IMR-90 (cell line): ENCODE data around the gene MAST3. TPM values are rescaled to one million over a fixed set of nuclear protein-coding genes. Genes with fewer than 3 reads are reported as not detected.

Source experiments
- ATAC-seq: fragments of 200-7000 bp; cut with Tn5 transposase; 2 replicates; pipeline ENCODE4 v1.9.1; 2020; ENCODE audit warnings: low read depth, mild to moderate bottlenecking, moderate library complexity
- BruUV-seq: library from RNA; stranded (reverse); fragments of 400-500 nt; replicated peaks from 2 replicates; lab custom pipeline; 2021; lab: Mats Ljungman, UMichigan
- CTCF ChIA-PET: fragments of 300-600 bp; formaldehyde crosslinking; extraction: SDS; loops from one replicate; lab custom pipeline; 2021; ENCODE audit warnings: antibody characterized with exemption; lab: Yijun Ruan, JAX
- POLR2A ChIA-PET: fragments of 300-600 bp; sonication (Branson Sonifier 250); formaldehyde crosslinking; loops from one replicate; lab custom pipeline; 2022; ENCODE audit warnings: antibody characterized with exemption; ENCODE audit not compliant: unreplicated experiment; lab: Charles Lee
- DNase-seq: peaks from one replicate; pipeline ENCODE4 v3.0.0; 2013
- H2AFZ ChIP-seq: replicated peaks from 2 replicates; pipeline ENCODE3; 2013; ENCODE audit warnings: low read length, mild to moderate bottlenecking; ENCODE audit not compliant: poor library complexity
- H2AK5ac ChIP-seq: 2 replicates; pipeline ENCODE4 v1.6.1; 2013; ENCODE audit warnings: low read depth, low read length, inconsistent platforms
- H2AK9ac ChIP-seq: replicated peaks from 2 replicates; pipeline ENCODE3; 2013; ENCODE audit warnings: mild to moderate bottlenecking, low read depth, low read length, moderate library complexity; ENCODE audit not compliant: poor library complexity
- H2BK120ac ChIP-seq: 2 replicates; pipeline ENCODE4 v1.6.1; 2013; ENCODE audit warnings: low read depth, low read length, inconsistent platforms
- H2BK15ac ChIP-seq: 3 replicates; pipeline ENCODE4 v1.6.1; 2013; ENCODE audit warnings: low read depth, low read length, inconsistent platforms
- H2BK20ac ChIP-seq: 2 replicates; pipeline ENCODE4 v1.6.1; 2013; ENCODE audit warnings: low read depth, mild to moderate bottlenecking, inconsistent platforms, low read length, moderate library complexity
- H2BK5ac ChIP-seq: 2 replicates; pipeline ENCODE4 v1.6.1; 2013; ENCODE audit warnings: mild to moderate bottlenecking, low read depth, low read length, inconsistent platforms; ENCODE audit not compliant: poor library complexity, severe bottlenecking
- H3K14ac ChIP-seq: replicated peaks from 2 replicates; pipeline ENCODE4 v1.6.1; 2013; ENCODE audit warnings: low read depth, low read length, inconsistent platforms
- H3K18ac ChIP-seq: 2 replicates; pipeline ENCODE4 v1.6.1; 2013; ENCODE audit warnings: low read depth, low read length, control low read depth
- H3K23ac ChIP-seq: 2 replicates; pipeline ENCODE4 v1.6.1; 2013; ENCODE audit warnings: low read depth, low read length, inconsistent platforms
- H3K27ac ChIP-seq: 2 replicates; pipeline ENCODE4 v1.5.1; 2013; ENCODE audit warnings: mild to moderate bottlenecking, control low read depth, low read length; ENCODE audit not compliant: insufficient read depth
- H3K27me3 ChIP-seq: 2 replicates; pipeline ENCODE4 v1.6.1; 2013; ENCODE audit warnings: low read length; ENCODE audit not compliant: control insufficient read depth, insufficient read depth
- H3K36me3 ChIP-seq: 2 replicates; pipeline ENCODE4 v1.6.1; 2013; ENCODE audit warnings: low read length, mixed read lengths; ENCODE audit not compliant: control insufficient read depth, insufficient read depth
- H3K4ac ChIP-seq: 2 replicates; pipeline ENCODE4 v1.6.1; 2013; ENCODE audit warnings: low read depth, low read length, inconsistent platforms
- H3K4me1 ChIP-seq: 2 replicates; pipeline ENCODE4 v1.6.1; 2013; ENCODE audit warnings: low read length, mixed read lengths; ENCODE audit not compliant: control insufficient read depth, insufficient read depth
- H3K4me2 ChIP-seq: 2 replicates; pipeline ENCODE4 v1.6.1; 2013; ENCODE audit warnings: low read depth, mild to moderate bottlenecking, control low read depth, low read length, moderate library complexity
- H3K4me3 ChIP-seq: 2 replicates; pipeline ENCODE4 v1.5.1; 2013; ENCODE audit warnings: low read depth, mild to moderate bottlenecking, control low read depth, low read length, moderate library complexity; ENCODE audit not compliant: insufficient read depth
- H3K56ac ChIP-seq: 2 replicates; pipeline ENCODE4 v1.6.1; 2013; ENCODE audit warnings: low read length, inconsistent platforms; ENCODE audit not compliant: insufficient read depth; ENCODE audit errors: extremely low read depth
- H3K79me1 ChIP-seq, 2 experiments: 2 replicates each; pipeline ENCODE4 v1.6.1; 2013; ENCODE audit warnings: low read length in 2 of 2, inconsistent platforms in 1 of 2, low read depth in 1 of 2
- H3K9ac ChIP-seq: 2 replicates; pipeline ENCODE4 v1.6.1; 2013; ENCODE audit warnings: low read depth, low read length, control low read depth
- H3K9me1 ChIP-seq: 2 replicates; pipeline ENCODE4 v1.6.1; 2013; ENCODE audit warnings: low read length, inconsistent platforms; ENCODE audit not compliant: insufficient read depth
- H3K9me3 ChIP-seq: 2 replicates; pipeline ENCODE4 v1.6.1; 2013; ENCODE audit warnings: low read length; ENCODE audit not compliant: control insufficient read depth, insufficient read depth
- H4K20me1 ChIP-seq: 2 replicates; pipeline ENCODE4 v1.6.1; 2013; ENCODE audit warnings: low read length, inconsistent platforms; ENCODE audit not compliant: insufficient read depth
- H4K5ac ChIP-seq: 2 replicates; pipeline ENCODE4 v1.6.1; 2013; ENCODE audit warnings: mild to moderate bottlenecking, low read depth, low read length, control low read depth
- H4K8ac ChIP-seq, 2 experiments: 2 replicates each; pipeline ENCODE4 v1.6.1; 2013; ENCODE audit warnings: low read depth in 2 of 2, low read length in 2 of 2, control low read depth in 1 of 2, inconsistent platforms in 1 of 2
- H4K91ac ChIP-seq: 2 replicates; pipeline ENCODE4 v1.6.1; 2013; ENCODE audit warnings: low read depth, low read length, inconsistent platforms; ENCODE audit not compliant: insufficient read depth
- BHLHE40 ChIP-seq: fragments of 150-350 bp; IDR thresholded peaks from 2 replicates; pipeline ENCODE4 v1.6.1; 2016; ENCODE audit warnings: mild to moderate bottlenecking, low read depth, low read length
- CEBPB ChIP-seq: IDR thresholded peaks from 2 replicates; pipeline ENCODE4 v1.6.1; 2012; ENCODE audit warnings: low read depth, low read length, improper control_type of control experiment
- CHD1 ChIP-seq: IDR thresholded peaks from 2 replicates; pipeline ENCODE4 v1.6.1; 2012; ENCODE audit warnings: low read depth, low read length, improper control_type of control experiment
- FOS ChIP-seq: fragments of 150-350 bp; IDR thresholded peaks from 2 replicates; pipeline ENCODE4 v1.6.1; 2016; ENCODE audit warnings: low read depth, low read length
- MAFK ChIP-seq: IDR thresholded peaks from 2 replicates; pipeline ENCODE4 v1.6.1; 2012; ENCODE audit warnings: low read depth, low read length, improper control_type of control experiment
- MAZ ChIP-seq: IDR thresholded peaks from 2 replicates; pipeline ENCODE4 v1.6.1; 2012; ENCODE audit warnings: low read depth, mild to moderate bottlenecking, low read length, improper control_type of control experiment, moderate library complexity, borderline replicate concordance
- MXI1 ChIP-seq: IDR thresholded peaks from 2 replicates; pipeline ENCODE4 v1.6.1; 2012; ENCODE audit warnings: low read depth, mild to moderate bottlenecking, low read length, moderate library complexity, borderline replicate concordance
- NFE2L2 ChIP-seq: fragments of 150-350 bp; IDR thresholded peaks from 2 replicates; pipeline ENCODE4 v1.6.1; 2016; ENCODE audit warnings: low read depth, mild to moderate bottlenecking, low read length
- POLR2A ChIP-seq: IDR thresholded peaks from 2 replicates; pipeline ENCODE4 v1.6.1; 2012; ENCODE audit warnings: mild to moderate bottlenecking, low read depth, low read length
- RAD21 ChIP-seq: IDR thresholded peaks from 2 replicates; pipeline ENCODE4 v1.6.1; 2012; ENCODE audit warnings: low read length, improper control_type of control experiment
- RCOR1 ChIP-seq: IDR thresholded peaks from 2 replicates; pipeline ENCODE4 v1.6.1; 2012; ENCODE audit warnings: mild to moderate bottlenecking, low read length, improper control_type of control experiment; ENCODE audit not compliant: insufficient replicate concordance
- RFX5 ChIP-seq: IDR thresholded peaks from 2 replicates; pipeline ENCODE4 v1.8.0; 2012; ENCODE audit warnings: low read depth, mild to moderate bottlenecking, low read length, moderate library complexity
- SMC3 ChIP-seq: fragments of 150-350 bp; IDR thresholded peaks from 2 replicates; pipeline ENCODE4 v1.6.1; 2016; ENCODE audit warnings: low read depth, mild to moderate bottlenecking, antibody characterized with exemption, low read length, moderate library complexity
- USF2 ChIP-seq: fragments of 150-350 bp; IDR thresholded peaks from 2 replicates; pipeline ENCODE4 v1.6.1; 2017; ENCODE audit warnings: mild to moderate bottlenecking, antibody characterized with exemption, low read length, low read depth
- WGBS, 2 experiments: methylation state at CpG; one replicate each; pipeline versions ENCODE4 v1.1.5 to v1.1.7; 2013; ENCODE audit warnings: missing lambda C conversion rate in 2 of 2; ENCODE audit not compliant: insufficient read length in 1 of 2; ENCODE audit errors: extremely low coverage in 2 of 2; 5-methylcytosine and 5-hydroxymethylcytosine counted together
- dilution Hi-C: fragments of 300-500 bp; cut with HindIII; formaldehyde crosslinking; loops from one replicate; pipeline ENCODE4 v1.14.3; 2018; ENCODE audit warnings: low sequenced_read_pairs; ENCODE audit not compliant: unreplicated experiment
- in situ Hi-C: fragments of 300-500 bp; cut with MboI; formaldehyde crosslinking; loops from 3 replicates; pipeline ENCODE4 v1.14.3; 2019; ENCODE audit warnings: low sequenced_read_pairs, inconsistent platforms, mixed read lengths
- intact Hi-C: fragments of 100-400 bp; cut with micrococcal nuclease; formaldehyde crosslinking; loops from 2 replicates; pipeline ENCODE4 v1.10.0; 2022
- polyA plus RNA-seq, 3 experiments: library from polyadenylated mRNA; depleted of rRNA; stranded (reverse); fragments of >200 nt; gene quantifications; 2 replicates each; pipeline ENCODE4 v1.2.3, GENCODE V29; 2012; ENCODE audit warnings: low replicate concordance in 1 of 3
- total RNA-seq: library from RNA; depleted of rRNA; stranded (reverse); fragments of >200 nt; gene quantifications from 2 replicates; pipeline ENCODE4 v1.2.3, GENCODE V29; 2012
- TF ChIP-seq, protein P1 (sequence below): conservative IDR thresholded peaks from 2 replicates; pipeline ENCODE4 v1.5.1; 2012; ENCODE audit warnings: mild to moderate bottlenecking, low read depth, low read length, improper control_type of control experiment
- TF ChIP-seq, protein P2 (sequence below): fragments of 150-350 bp; IDR thresholded peaks from 2 replicates; pipeline ENCODE4 v1.6.1; 2016; ENCODE audit warnings: low read depth, mild to moderate bottlenecking, low read length, moderate library complexity, borderline replicate concordance

MAST3 gene
- total and polyA plus RNA-seq, 2 of the 4 experiments (the other 2 are of a cell fraction), result 1.3 to 4.3 TPM

DNA sequence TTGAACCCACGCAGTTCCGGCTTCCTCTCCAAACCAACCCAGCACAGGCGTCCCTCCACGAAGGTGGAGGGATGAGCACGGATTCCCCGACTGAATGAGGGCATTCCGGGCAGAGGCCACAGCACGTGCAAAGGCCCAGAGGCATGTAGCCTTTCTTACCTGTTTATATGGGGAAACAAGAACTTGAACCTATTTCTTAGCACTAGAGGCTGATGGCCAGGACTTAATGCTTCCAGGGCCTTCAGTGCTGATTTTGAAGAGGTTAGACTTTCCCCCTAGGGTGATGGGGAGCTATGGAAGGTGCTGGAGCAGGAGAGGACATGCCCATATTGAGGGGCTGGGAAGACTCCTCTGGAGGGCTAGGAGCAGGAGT, 2.0 kb downstream of the MAST3 start:
- in situ Hi-C loops, result no loop called here
- no peak overlapping the region for H2BK15ac ChIP-seq
- intact Hi-C loops, result no loop called here
- no peaks in the 10 kb centered on the region for H3K79me1 ChIP-seq
- no peaks in the 10 kb centered on the region for H4K20me1 ChIP-seq
- H3K18ac ChIP-seq, result no peak overlapping the region
- peaks cover 10% of the 10 kb centered on the region for H3K4me1 ChIP-seq
- no peak for DNase-seq
- H3K56ac ChIP-seq, result no peak overlapping the region
- H2AK9ac ChIP-seq, result peak overlapping the region; percentile 39
- no peak overlapping the region for H3K14ac ChIP-seq
- no peak overlapping the region for H2BK20ac ChIP-seq
- H3K4me2 ChIP-seq, result no peak overlapping the region
- H2BK120ac ChIP-seq, result no peak overlapping the region
- no peak overlapping the region for H3K4me3 ChIP-seq
- 0 out of 2 replicates have a peak, but pooled peaks cover 3% of the 10 kb centered on the region for H3K9me1 ChIP-seq
- no peak overlapping the region for H2AFZ ChIP-seq
- H3K4ac ChIP-seq, result no peak overlapping the region
- dilution Hi-C loops, result no loop called here
- ChIA-PET POLR2A (no interaction called here), CTCF (interaction anchor here (0.6 kb wide), 1 partner anchor 12 kb away, joined by 4 read pairs; no protein-coding TSS in a partner anchor)
- H2BK5ac ChIP-seq, result no peak overlapping the region
- TF ChIP-seq RAD21 (no peak), CHD1 (no peak), CEBPB (no peak), SMC3 (no peak), MXI1 (no peak), RFX5 (no peak), MAFK (no peak), FOS (no peak), USF2 (no peak), POLR2A (no peak), BHLHE40 (no peak), MAZ (no peak), RCOR1 (no peak), NFE2L2 (no peak)
- TF ChIP-seq, protein P1, sequence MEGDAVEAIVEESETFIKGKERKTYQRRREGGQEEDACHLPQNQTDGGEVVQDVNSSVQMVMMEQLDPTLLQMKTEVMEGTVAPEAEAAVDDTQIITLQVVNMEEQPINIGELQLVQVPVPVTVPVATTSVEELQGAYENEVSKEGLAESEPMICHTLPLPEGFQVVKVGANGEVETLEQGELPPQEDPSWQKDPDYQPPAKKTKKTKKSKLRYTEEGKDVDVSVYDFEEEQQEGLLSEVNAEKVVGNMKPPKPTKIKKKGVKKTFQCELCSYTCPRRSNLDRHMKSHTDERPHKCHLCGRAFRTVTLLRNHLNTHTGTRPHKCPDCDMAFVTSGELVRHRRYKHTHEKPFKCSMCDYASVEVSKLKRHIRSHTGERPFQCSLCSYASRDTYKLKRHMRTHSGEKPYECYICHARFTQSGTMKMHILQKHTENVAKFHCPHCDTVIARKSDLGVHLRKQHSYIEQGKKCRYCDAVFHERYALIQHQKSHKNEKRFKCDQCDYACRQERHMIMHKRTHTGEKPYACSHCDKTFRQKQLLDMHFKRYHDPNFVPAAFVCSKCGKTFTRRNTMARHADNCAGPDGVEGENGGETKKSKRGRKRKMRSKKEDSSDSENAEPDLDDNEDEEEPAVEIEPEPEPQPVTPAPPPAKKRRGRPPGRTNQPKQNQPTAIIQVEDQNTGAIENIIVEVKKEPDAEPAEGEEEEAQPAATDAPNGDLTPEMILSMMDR, result no peak
- TF ChIP-seq, protein P2, sequence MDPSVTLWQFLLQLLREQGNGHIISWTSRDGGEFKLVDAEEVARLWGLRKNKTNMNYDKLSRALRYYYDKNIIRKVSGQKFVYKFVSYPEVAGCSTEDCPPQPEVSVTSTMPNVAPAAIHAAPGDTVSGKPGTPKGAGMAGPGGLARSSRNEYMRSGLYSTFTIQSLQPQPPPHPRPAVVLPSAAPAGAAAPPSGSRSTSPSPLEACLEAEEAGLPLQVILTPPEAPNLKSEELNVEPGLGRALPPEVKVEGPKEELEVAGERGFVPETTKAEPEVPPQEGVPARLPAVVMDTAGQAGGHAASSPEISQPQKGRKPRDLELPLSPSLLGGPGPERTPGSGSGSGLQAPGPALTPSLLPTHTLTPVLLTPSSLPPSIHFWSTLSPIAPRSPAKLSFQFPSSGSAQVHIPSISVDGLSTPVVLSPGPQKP, result no peak
- H3K27ac ChIP-seq, result no peak overlapping the region
- no peak overlapping the region for H3K9ac ChIP-seq
- no CpG with 5 or more reads among the region's 8 CpGs for WGBS, 2 experiments
- H3K36me3 ChIP-seq, result no peaks in the 10 kb centered on the region
- no peak overlapping the region for H4K8ac ChIP-seq
- no peak overlapping the region for H3K23ac ChIP-seq
- ATAC-seq, result no peak
- H3K9me3 ChIP-seq, result no peaks in the 10 kb centered on the region
- no peak overlapping the region for H4K91ac ChIP-seq
- no peak overlapping the region for H2AK5ac ChIP-seq
- BruUV-seq, result no TSS peak
- no peak overlapping the region for H4K5ac ChIP-seq
- peaks cover 17% of the 10 kb centered on the region for H3K27me3 ChIP-seq
